GM21526 (cell line): ENCODE data around the gene KLHDC10.
"Not testable (repeated sequence)": the region's sequence is repeated elsewhere in the genome, so short reads cannot be mapped to it uniquely, and the experiment has no call there.

Experiments used
- ATAC-seq: cut with Tn5 transposase; IDR thresholded peaks from one replicate; pipeline ENCODE4 v1.9.1; 2021; ENCODE audit warnings: moderate library complexity; ENCODE audit not compliant: unreplicated experiment, low FRiP score

The KLHDC10 gene

GRCh38 chr7:130071701-130072622, 1.6 kb downstream of the KLHDC10 start:
- peak; percentile 43 for ATAC-seq

DNA sequence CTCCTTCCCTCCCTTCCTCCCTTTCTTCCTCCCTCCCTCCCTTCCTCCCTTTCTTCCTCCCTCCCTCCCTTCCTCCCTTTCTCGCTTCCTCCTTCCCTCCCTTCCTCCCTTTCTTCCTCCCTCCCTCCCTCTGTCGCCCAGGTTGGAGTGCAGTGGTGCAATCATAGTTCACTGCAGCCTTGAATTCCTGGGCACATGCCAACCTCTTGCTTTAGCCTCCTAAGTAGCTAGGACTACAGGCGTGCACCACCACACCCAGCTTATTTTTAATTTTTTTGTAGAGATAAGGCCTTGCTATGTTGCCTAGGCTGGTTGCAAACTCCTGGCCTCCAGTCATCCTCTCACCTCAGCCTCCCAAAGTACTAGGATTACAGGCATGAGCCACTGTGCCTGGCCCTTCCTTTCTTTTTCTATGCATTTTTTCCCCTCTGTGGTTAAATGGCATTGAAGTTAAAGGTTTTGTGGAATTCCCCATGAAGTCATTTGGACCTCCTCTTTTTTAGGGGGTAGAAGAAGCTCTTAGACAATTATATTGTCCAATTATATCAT, 9.6 kb downstream of the KLHDC10 start:
- no peak for ATAC-seq

- ATAC-seq: not testable (repeated sequence)
These were observed 13.2 kb downstream of the KLHDC10 start for GRCh38 chr7:130083497-130083896.

- no peak for ATAC-seq
These were observed 13.9 kb downstream of the KLHDC10 start for GRCh38 chr7:130084037-130084875.

- ATAC-seq: not testable (repeated sequence)
These were observed 14.9 kb downstream of the KLHDC10 start for GRCh38 chr7:130085235-130085634.

GRCh38 chr7:130086938-130087337, 16.6 kb downstream of the KLHDC10 start:
- no peak for ATAC-seq

GRCh38 chr7:130087364-130087763, 17.0 kb downstream of the KLHDC10 start:
- ATAC-seq: no peak

GRCh38 chr7:130090745-130091532, 20.6 kb downstream of the KLHDC10 start:
- ATAC-seq: no peak

GRCh38 chr7:130091999-130092398, 21.7 kb downstream of the KLHDC10 start:
- ATAC-seq: no peak

GRCh38 chr7:130092598-130092997, 22.3 kb downstream of the KLHDC10 start:
- ATAC-seq: no peak

GRCh38 chr7:130095812-130096211, 25.5 kb downstream of the KLHDC10 start:
- ATAC-seq: no peak

DNA sequence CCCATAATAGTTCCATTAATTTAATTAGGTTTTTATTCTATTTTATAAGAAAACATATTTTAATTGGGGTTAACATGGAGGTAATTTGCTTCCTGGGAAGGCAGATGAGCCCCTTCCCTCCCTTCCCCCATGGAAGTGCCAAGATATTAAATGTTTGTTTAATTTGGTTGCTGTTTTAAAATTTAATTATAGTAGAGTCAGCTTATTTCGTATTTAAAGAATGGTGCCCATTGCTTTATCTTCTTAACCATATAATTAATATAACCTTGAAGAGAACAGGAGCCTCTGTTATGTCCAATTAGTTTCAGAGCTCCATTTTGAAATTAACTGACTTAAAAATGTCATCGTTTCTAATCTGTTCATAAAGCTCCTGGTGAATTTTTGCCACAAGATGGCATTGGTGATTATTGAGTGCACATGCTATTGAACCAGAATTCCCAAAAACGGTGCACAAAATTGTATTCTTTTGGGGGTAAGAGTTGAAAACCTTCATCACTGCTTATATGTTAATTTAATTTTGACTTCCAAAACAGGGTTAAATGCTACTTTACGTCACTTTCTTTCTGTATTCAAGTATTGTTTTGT, 26.0 kb downstream of the KLHDC10 start:
- ATAC-seq: no peak

DNA sequence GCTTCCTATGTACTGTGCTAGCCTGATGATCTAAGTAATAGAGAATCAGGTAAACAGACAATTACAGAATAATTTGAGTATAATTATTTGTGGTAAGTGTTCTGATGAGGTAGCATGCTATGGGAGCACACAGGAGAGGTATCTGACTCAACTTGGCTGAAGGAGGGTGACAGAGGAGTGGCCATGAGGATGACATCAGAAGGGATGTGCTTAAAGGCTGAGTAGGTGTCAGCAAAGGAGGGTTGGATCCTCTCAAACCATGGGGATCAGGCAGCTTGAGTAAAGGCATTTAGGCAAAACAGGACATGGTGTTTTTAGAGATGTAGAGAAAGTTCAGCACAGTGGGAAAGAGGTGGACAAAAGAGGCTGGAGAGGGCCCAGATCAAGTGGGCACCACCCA, 29.0 kb downstream of the KLHDC10 start:
- ATAC-seq: no peak

- ATAC-seq: no peak
These were observed 32.3 kb downstream of the KLHDC10 start for GRCh38 chr7:130102588-130102987.

- ATAC-seq: no peak
These were observed 37.8 kb downstream of the KLHDC10 start for GRCh38 chr7:130107949-130108674.

GRCh38 chr7:130108809-130109208, 38.5 kb downstream of the KLHDC10 start:
- ATAC-seq: no peak

GRCh38 chr7:130112093-130112492, 41.8 kb downstream of the KLHDC10 start:
- no peak for ATAC-seq

- ATAC-seq: no peak
These were observed 42.5 kb downstream of the KLHDC10 start for GRCh38 chr7:130112662-130113425.

DNA sequence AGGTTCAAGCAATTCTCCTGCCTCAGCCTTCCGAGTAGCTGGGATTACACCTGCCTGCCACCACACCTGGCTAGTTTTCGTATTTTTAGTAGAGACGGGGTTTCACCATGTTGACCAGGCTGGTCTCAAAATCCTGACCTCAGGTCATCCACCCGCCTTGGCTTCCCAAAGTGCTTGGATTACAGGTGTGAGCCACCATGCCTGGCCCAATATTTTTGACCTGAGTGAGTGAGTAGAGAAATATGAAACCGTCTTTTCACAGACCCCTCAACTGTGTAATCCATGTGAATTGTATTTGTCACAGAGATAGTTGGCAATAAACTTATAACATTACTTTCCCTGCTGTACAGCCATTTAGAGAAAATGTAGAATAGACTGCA, 43.1 kb downstream of the KLHDC10 start:
- not testable (repeated sequence) for ATAC-seq
